ENCODE measurements around the gene HEPHL1.

Gene HEPHL1

GRCh38 chr11:94089341-94089740 is 68.2 kb downstream of the HEPHL1 start:
- Histone ChIP-seq H3K4me2 (ENCODE audit: low read length) (no peak overlapping the region), H3K4me3 (ENCODE audit: low read length) (no peak overlapping the region), H3K27me3 (ENCODE audit: control insufficient read depth, insufficient read depth, low read length) (peaks cover 4% of the 10 kb centered on the region), H3K9me3 (replicated peaks; ENCODE audit: low read length) (no peaks in the 10 kb centered on the region), H3K9ac (ENCODE audit: low read depth, low read length) (no peak overlapping the region), H3K4me1 (ENCODE audit: control insufficient read depth, insufficient read depth, low read length) (no peaks in the 10 kb centered on the region), H3K36me3 (ENCODE audit: insufficient read depth, low read length) (no peaks in the 10 kb centered on the region)

GRCh38 chr11:94090401-94090800 is 69.2 kb downstream of the HEPHL1 start:
- Histone ChIP-seq H3K4me3 (ENCODE audit: low read length) (no peak overlapping the region), H3K27me3 (ENCODE audit: control insufficient read depth, insufficient read depth, low read length) (peaks cover 4% of the 10 kb centered on the region), H3K4me2 (ENCODE audit: low read length) (no peak overlapping the region), H3K4me1 (ENCODE audit: control insufficient read depth, insufficient read depth, low read length) (no peaks in the 10 kb centered on the region), H3K9me3 (replicated peaks; ENCODE audit: low read length) (no peaks in the 10 kb centered on the region), H3K9ac (ENCODE audit: low read depth, low read length) (no peak overlapping the region), H3K36me3 (ENCODE audit: insufficient read depth, low read length) (no peaks in the 10 kb centered on the region)

- Histone ChIP-seq H3K27me3 (ENCODE audit: control insufficient read depth, insufficient read depth, low read length) (peaks cover 4% of the 10 kb centered on the region), H3K4me1 (ENCODE audit: control insufficient read depth, insufficient read depth, low read length) (no peaks in the 10 kb centered on the region), H3K9me3 (replicated peaks; ENCODE audit: low read length) (no peaks in the 10 kb centered on the region), H3K4me3 (ENCODE audit: low read length) (no peak overlapping the region), H3K36me3 (ENCODE audit: insufficient read depth, low read length) (no peaks in the 10 kb centered on the region), H3K4me2 (ENCODE audit: low read length) (no peak overlapping the region), H3K9ac (ENCODE audit: low read depth, low read length) (no peak overlapping the region)
Measured at GRCh38 chr11:94091091-94091490, 69.9 kb downstream of the HEPHL1 start.

GRCh38 chr11:94100253-94100652 is 79.1 kb downstream of the HEPHL1 start:
- no peak overlapping the region for H3K4me2 ChIP-seq (ENCODE audit: low read length)

GRCh38 chr11:94103471-94103870 is 82.3 kb downstream of the HEPHL1 start:
- Histone ChIP-seq H3K9me3 (replicated peaks; ENCODE audit: low read length) (no peaks in the 10 kb centered on the region), H3K4me3 (ENCODE audit: low read length) (no peak overlapping the region), H3K27me3 (ENCODE audit: control insufficient read depth, insufficient read depth, low read length) (no peaks in the 10 kb centered on the region), H3K4me1 (ENCODE audit: control insufficient read depth, insufficient read depth, low read length) (no peaks in the 10 kb centered on the region), H3K9ac (ENCODE audit: low read depth, low read length) (no peak overlapping the region), H3K36me3 (ENCODE audit: insufficient read depth, low read length) (no peaks in the 10 kb centered on the region), H3K4me2 (ENCODE audit: low read length) (no peak overlapping the region)

More at GRCh38 chr11:94100253-94100652, 79.1 kb downstream of the HEPHL1 start:
- Histone ChIP-seq H3K9me3 (replicated peaks; ENCODE audit: low read length) (no peaks in the 10 kb centered on the region), H3K27me3 (ENCODE audit: control insufficient read depth, insufficient read depth, low read length) (no peaks in the 10 kb centered on the region), H3K4me3 (ENCODE audit: low read length) (no peak overlapping the region), H3K9ac (ENCODE audit: low read depth, low read length) (no peak overlapping the region), H3K4me1 (ENCODE audit: control insufficient read depth, insufficient read depth, low read length) (no peaks in the 10 kb centered on the region), H3K36me3 (ENCODE audit: insufficient read depth, low read length) (no peaks in the 10 kb centered on the region)

- H3K9me3 ChIP-seq (replicated peaks; ENCODE audit: low read length), result no peaks in the 10 kb centered on the region
- H3K4me1 ChIP-seq (ENCODE audit: control insufficient read depth, insufficient read depth, low read length), result no peaks in the 10 kb centered on the region
- H3K4me2 ChIP-seq (ENCODE audit: low read length), result no peak overlapping the region
- no peaks in the 10 kb centered on the region for H3K27me3 ChIP-seq (ENCODE audit: control insufficient read depth, insufficient read depth, low read length)
- H3K36me3 ChIP-seq (ENCODE audit: insufficient read depth, low read length), result no peaks in the 10 kb centered on the region
- H3K9ac ChIP-seq (ENCODE audit: low read depth, low read length), result no peak overlapping the region
- no peak overlapping the region for H3K4me3 ChIP-seq (ENCODE audit: low read length)
Measured at GRCh38 chr11:94104734-94105133, 83.6 kb downstream of the HEPHL1 start.

GRCh38 chr11:94106716-94107115 is 85.6 kb downstream of the HEPHL1 start:
- H3K36me3 ChIP-seq (ENCODE audit: insufficient read depth, low read length), result no peaks in the 10 kb centered on the region
- no peak overlapping the region for H3K9ac ChIP-seq (ENCODE audit: low read depth, low read length)
- no peaks in the 10 kb centered on the region for H3K27me3 ChIP-seq (ENCODE audit: control insufficient read depth, insufficient read depth, low read length)
- H3K9me3 ChIP-seq (replicated peaks; ENCODE audit: low read length), result no peaks in the 10 kb centered on the region
- no peaks in the 10 kb centered on the region for H3K4me1 ChIP-seq (ENCODE audit: control insufficient read depth, insufficient read depth, low read length)
- no peak overlapping the region for H3K4me2 ChIP-seq (ENCODE audit: low read length)
- no peak overlapping the region for H3K4me3 ChIP-seq (ENCODE audit: low read length)

GRCh38 chr11:94107363-94107762 is 86.2 kb downstream of the HEPHL1 start:
- Histone ChIP-seq H3K4me3 (ENCODE audit: low read length) (no peak overlapping the region), H3K9me3 (replicated peaks; ENCODE audit: low read length) (no peaks in the 10 kb centered on the region), H3K27me3 (ENCODE audit: control insufficient read depth, insufficient read depth, low read length) (no peaks in the 10 kb centered on the region), H3K9ac (ENCODE audit: low read depth, low read length) (no peak overlapping the region), H3K36me3 (ENCODE audit: insufficient read depth, low read length) (no peaks in the 10 kb centered on the region), H3K4me1 (ENCODE audit: control insufficient read depth, insufficient read depth, low read length) (no peaks in the 10 kb centered on the region), H3K4me2 (ENCODE audit: low read length) (no peak overlapping the region)

- Histone ChIP-seq H3K4me1 (ENCODE audit: control insufficient read depth, insufficient read depth, low read length) (no peaks in the 10 kb centered on the region), H3K4me2 (ENCODE audit: low read length) (no peak overlapping the region), H3K4me3 (ENCODE audit: low read length) (no peak overlapping the region), H3K9ac (ENCODE audit: low read depth, low read length) (no peak overlapping the region), H3K36me3 (ENCODE audit: insufficient read depth, low read length) (no peaks in the 10 kb centered on the region), H3K9me3 (replicated peaks; ENCODE audit: low read length) (no peaks in the 10 kb centered on the region), H3K27me3 (ENCODE audit: control insufficient read depth, insufficient read depth, low read length) (no peaks in the 10 kb centered on the region)
Measured at GRCh38 chr11:94111241-94111640, 90.1 kb downstream of the HEPHL1 start.

GRCh38 chr11:94111660-94112059 is 90.5 kb downstream of the HEPHL1 start:
- H3K4me2 ChIP-seq (ENCODE audit: low read length), result no peak overlapping the region
- H3K9ac ChIP-seq (ENCODE audit: low read depth, low read length), result no peak overlapping the region
- no peaks in the 10 kb centered on the region for H3K4me1 ChIP-seq (ENCODE audit: control insufficient read depth, insufficient read depth, low read length)
- H3K4me3 ChIP-seq (ENCODE audit: low read length), result no peak overlapping the region
- no peaks in the 10 kb centered on the region for H3K9me3 ChIP-seq (replicated peaks; ENCODE audit: low read length)
- no peaks in the 10 kb centered on the region for H3K36me3 ChIP-seq (ENCODE audit: insufficient read depth, low read length)
- no peaks in the 10 kb centered on the region for H3K27me3 ChIP-seq (ENCODE audit: control insufficient read depth, insufficient read depth, low read length)

- Histone ChIP-seq H3K9ac (ENCODE audit: low read depth, low read length) (no peak overlapping the region), H3K4me1 (ENCODE audit: control insufficient read depth, insufficient read depth, low read length) (no peaks in the 10 kb centered on the region), H3K9me3 (replicated peaks; ENCODE audit: low read length) (no peaks in the 10 kb centered on the region), H3K27me3 (ENCODE audit: control insufficient read depth, insufficient read depth, low read length) (no peaks in the 10 kb centered on the region), H3K4me2 (ENCODE audit: low read length) (no peak overlapping the region), H3K4me3 (ENCODE audit: low read length) (no peak overlapping the region), H3K36me3 (ENCODE audit: insufficient read depth, low read length) (no peaks in the 10 kb centered on the region)
Measured at GRCh38 chr11:94112206-94112953, 91.2 kb downstream of the HEPHL1 start.

- H3K9ac ChIP-seq (ENCODE audit: low read depth, low read length), result no peak overlapping the region
- H3K4me1 ChIP-seq (ENCODE audit: control insufficient read depth, insufficient read depth, low read length), result peaks cover 9% of the 10 kb centered on the region
- no peak overlapping the region for H3K4me3 ChIP-seq (ENCODE audit: low read length)
- H3K27me3 ChIP-seq (ENCODE audit: control insufficient read depth, insufficient read depth, low read length), result no peaks in the 10 kb centered on the region
- H3K4me2 ChIP-seq (ENCODE audit: low read length), result no peak overlapping the region
- no peaks in the 10 kb centered on the region for H3K36me3 ChIP-seq (ENCODE audit: insufficient read depth, low read length)
- no peaks in the 10 kb centered on the region for H3K9me3 ChIP-seq (replicated peaks; ENCODE audit: low read length)
Measured at GRCh38 chr11:94117197-94117574, 96.0 kb downstream of the HEPHL1 start.

Measured in skeletal muscle satellite cell (primary cell).